HepG2 (cell line): Measurements from ENCODE around the gene VAC14. TPM values are rescaled to one million over a fixed set of nuclear protein-coding genes. Genes with fewer than 3 reads are reported as not detected.
A peak's percentile ranks its signal among the peaks of the same experiment; 100 is the strongest.

Experiments
- ARID4A ChIP-seq: sonication (generic); formaldehyde crosslinking; IDR thresholded peaks from 2 replicates; pipeline ENCODE4 v1.5.0; 2020; ENCODE audit warnings: mild to moderate bottlenecking, missing genetic modification reagents, borderline replicate concordance
- ATF6 ChIP-seq: sonication (generic); formaldehyde crosslinking; conservative IDR thresholded peaks from 2 replicates; pipeline ENCODE4 v1.4.0; 2020; ENCODE audit warnings: missing genetic modification reagents
- BATF2 ChIP-seq: sonication (generic); formaldehyde crosslinking; IDR thresholded peaks from 2 replicates; pipeline ENCODE4 v1.8.0; 2022; ENCODE audit warnings: mild to moderate bottlenecking, missing genetic modification reagents, moderate library complexity
- BCL3 ChIP-seq: sonication (generic); formaldehyde crosslinking; IDR thresholded peaks from 2 replicates; pipeline ENCODE4 v1.5.1; 2020; ENCODE audit warnings: mild to moderate bottlenecking, missing genetic modification reagents, moderate library complexity
- IKZF1 ChIP-seq: fragments of 450-650 bp; IDR thresholded peaks from 2 replicates; pipeline ENCODE4 v1.7.1; 2016
- NONO ChIP-seq, 2 experiments: fragments of 450-650 bp in 1 of 2; sonication (generic) in 1 of 2; formaldehyde crosslinking in 1 of 2; IDR thresholded peaks in 1 of 2; conservative IDR thresholded peaks in 1 of 2; 2 replicates each; pipeline versions ENCODE4 v1.6.1 to v1.8.0; 2017 to 2022; ENCODE audit warnings: mild to moderate bottlenecking in 1 of 2, missing genetic modification reagents in 1 of 2, moderate library complexity in 1 of 2
- RFX5 ChIP-seq: IDR thresholded peaks from 2 replicates; pipeline ENCODE4 v1.6.1; 2011; ENCODE audit warnings: low read depth, low read length, improper control_type of control experiment
- SALL2 ChIP-seq: sonication (generic); formaldehyde crosslinking; IDR thresholded peaks from 2 replicates; pipeline ENCODE4 v1.8.1; 2023; ENCODE audit warnings: mild to moderate bottlenecking, missing genetic modification reagents, inconsistent platforms
- SMARCC2 ChIP-seq: fragments of 450-650 bp; IDR thresholded peaks from 2 replicates; pipeline ENCODE4 v1.6.1; 2017; ENCODE audit warnings: antibody characterized with exemption, mild to moderate bottlenecking
- THRA ChIP-seq: sonication (generic); formaldehyde crosslinking; IDR thresholded peaks from 2 replicates; pipeline ENCODE4 v1.4.0; 2020; ENCODE audit warnings: missing genetic modification reagents, borderline replicate concordance
- WIZ ChIP-seq: sonication (generic); formaldehyde crosslinking; IDR thresholded peaks from 2 replicates; pipeline ENCODE4 v1.5.1; 2020; ENCODE audit warnings: mild to moderate bottlenecking, missing genetic modification reagents
- ZFP36 ChIP-seq: fragments of 150-350 bp; IDR thresholded peaks from 2 replicates; pipeline ENCODE4 v1.6.1; 2018; ENCODE audit warnings: borderline replicate concordance, low read length, low read depth; ENCODE audit not compliant: partially characterized antibody
- ZNF264 ChIP-seq: sonication (generic); formaldehyde crosslinking; IDR thresholded peaks from 2 replicates; pipeline ENCODE4 v1.4.0; 2020; ENCODE audit warnings: missing genetic modification reagents
- ZNF616 ChIP-seq: sonication (generic); formaldehyde crosslinking; IDR thresholded peaks from 2 replicates; pipeline ENCODE4 v1.5.0; 2020; ENCODE audit warnings: low read depth, mild to moderate bottlenecking, missing genetic modification reagents
- ZNF678 ChIP-seq: sonication (generic); formaldehyde crosslinking; IDR thresholded peaks from 2 replicates; pipeline ENCODE4 v1.4.0; 2020; ENCODE audit warnings: mild to moderate bottlenecking, missing genetic modification reagents
- ZNF713 ChIP-seq: sonication (generic); formaldehyde crosslinking; IDR thresholded peaks from 2 replicates; pipeline ENCODE4 v1.4.0; 2020; ENCODE audit warnings: mild to moderate bottlenecking, missing genetic modification reagents
- polyA plus RNA-seq, 8 experiments: library from polyadenylated mRNA; depleted of rRNA in 3 of 8; stranded (reverse) in 7 of 8; unstranded in 1 of 8; fragments of >200 nt; fragmentation: Illumina TruSeq in 4 of 8; extraction: Trizol in 4 of 8; gene quantifications; 2 replicates each; pipeline versions ENCODE4 v1.2.1 to v1.2.3, GENCODE V29; 2011 to 2016; ENCODE audit warnings: low read depth in 4 of 8, missing spikeins in 1 of 8, mixed read lengths in 1 of 8; ENCODE audit not compliant: insufficient read depth in 1 of 8
- total RNA-seq, 5 experiments: library from RNA; depleted of rRNA; stranded (reverse); fragments of >200 nt; fragmentation: Illumina TruSeq; extraction: Trizol; gene quantifications; 2 replicates each; pipeline ENCODE4 v1.2.3, GENCODE V29; 2016; ENCODE audit warnings: low read depth in 1 of 5

Gene VAC14
- total and polyA plus RNA-seq, 2 of the 13 experiments (the other 11 are each of a cell fraction or from before 2014, with no cell fraction given), result 23.5 to 24.6 TPM

- TF ChIP-seq ARID4A (CRISPR knock-in tag), result peak; percentile 60; the same call in 1 of the 2 replicates
- TF ChIP-seq ZNF264 (CRISPR knock-in tag), result no peak
- no peak for TF ChIP-seq SMARCC2
- TF ChIP-seq SALL2, result peak; percentile 42; the same call in 1 of the 2 replicates
- TF ChIP-seq THRA (CRISPR knock-in tag), result peak; percentile 55; the same call in 1 of the 2 replicates
- TF ChIP-seq ZNF713 (CRISPR knock-in tag), result no peak
- no peak for TF ChIP-seq ATF6 (CRISPR knock-in tag)
- no peak for TF ChIP-seq IKZF1
- no peak for TF ChIP-seq NONO (IDR thresholded peaks at IDR 0.05)
- 0 out of 2 replicates have a peak, but pooled peaks have one; percentile 30 for TF ChIP-seq NONO (CRISPR knock-in tag; conservative IDR thresholded peaks at IDR 0.05)
- TF ChIP-seq ZNF678 (CRISPR knock-in tag), result no peak
- no peak for TF ChIP-seq ZFP36
- TF ChIP-seq ZNF616, result no peak
- TF ChIP-seq BCL3, result no peak
- TF ChIP-seq RFX5, result no peak
- TF ChIP-seq WIZ, result no peak
- no peak for TF ChIP-seq BATF2 (CRISPR knock-in tag)
These were observed 146.9 kb downstream of the VAC14 start (continued) for GRCh38 chr16:70653809-70654771.
